Measurements from ENCODE around the gene PLEKHD1. TPM values are rescaled to one million over a fixed set of nuclear protein-coding genes. Genes with fewer than 3 reads are reported as not detected.
"Not testable (repeated sequence)": the region's sequence is repeated elsewhere in the genome, so short reads cannot be mapped to it uniquely, and the experiment has no call there.

Gene PLEKHD1
- under 1 TPM in 1 of 2 experiments, not detected in 1; 0.04 TPM for total RNA-seq

DNA sequence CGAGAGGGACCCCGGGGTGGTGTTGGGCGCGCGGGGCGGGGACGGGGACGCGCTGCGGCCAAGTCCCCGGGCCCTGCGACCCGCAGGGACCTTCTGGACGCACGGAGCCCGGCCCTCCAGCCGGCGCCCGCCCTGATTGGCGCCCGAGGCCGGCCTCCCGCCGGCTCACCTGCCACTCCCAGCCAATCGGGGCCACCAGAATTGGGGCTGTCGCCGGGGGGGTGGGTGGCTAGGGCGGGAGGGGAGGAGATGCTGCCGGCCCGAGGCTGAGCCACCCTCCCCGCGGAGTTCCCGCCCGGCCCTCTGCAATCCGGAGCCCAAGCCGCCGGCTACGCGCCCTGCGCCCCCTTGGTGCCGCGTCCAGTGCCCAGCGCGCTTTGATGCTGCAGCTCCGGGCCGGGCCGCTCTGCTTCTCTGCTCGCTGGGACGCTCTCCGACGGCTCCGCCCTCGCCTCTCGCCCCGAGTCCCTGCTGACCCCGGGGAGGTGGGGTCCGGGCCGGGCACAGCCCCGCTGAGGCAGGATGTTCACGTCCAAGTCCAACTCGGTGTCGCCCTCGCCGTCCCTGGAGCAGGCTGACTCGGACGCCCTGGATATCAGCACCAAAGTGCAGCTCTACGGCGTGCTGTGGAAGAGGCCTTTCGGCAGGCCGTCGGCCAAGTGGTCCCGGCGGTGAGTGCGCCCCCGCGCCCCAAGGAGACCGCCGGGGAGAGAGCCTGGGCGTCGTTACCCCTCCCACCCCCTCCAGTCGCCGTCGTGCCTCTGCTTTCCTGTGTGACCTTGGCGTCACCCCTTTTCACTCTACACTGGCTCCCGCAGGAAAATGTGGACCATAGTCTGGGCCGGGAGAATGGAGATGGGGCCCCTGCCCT is at the start of gene PLEKHD1:
PLEKHD1 (plus strand) TSS at position 285 of the 871 bp plus-strand sequence; CDS start at position 523, 238 bp downstream.
- POLR2A ChIA-PET, result no interaction called here
- CTCF ChIA-PET, result no interaction called here

- ChIA-PET CTCF (no interaction called here), POLR2A (no interaction called here)
These were observed 44.8 kb upstream of the PLEKHD1 start for GRCh38 chr14:69439521-69440270.

GRCh38 chr14:69441948-69442347 is 42.6 kb upstream of the PLEKHD1 start:
- POLR2A ChIA-PET, result no interaction called here
- CTCF ChIA-PET, result no interaction called here

DNA sequence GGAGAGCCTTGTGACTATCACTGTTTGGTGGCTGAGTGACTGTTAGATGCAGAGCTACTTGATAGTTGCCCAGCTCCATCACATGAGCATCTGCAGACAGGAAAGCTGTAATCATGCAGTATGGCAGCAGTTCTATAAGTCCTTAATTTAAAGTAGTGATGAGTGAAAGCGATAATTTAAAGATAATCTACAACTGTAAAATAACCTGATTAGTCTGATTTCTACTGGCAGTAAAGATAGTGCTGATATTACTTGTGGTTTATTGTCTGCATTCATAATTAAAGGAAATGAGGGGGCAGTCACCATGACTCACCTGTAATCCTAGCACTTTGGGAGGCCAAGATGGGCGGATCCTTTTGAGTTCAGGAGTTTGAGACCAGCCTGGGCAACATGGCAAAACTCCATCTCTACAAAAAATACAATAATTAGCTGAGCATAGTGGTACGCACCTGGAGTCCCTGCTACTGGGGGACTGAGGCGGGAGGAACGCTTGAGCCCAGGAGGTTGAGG is 41.2 kb upstream of the PLEKHD1 start:
- POLR2A ChIA-PET, result no interaction called here

DNA sequence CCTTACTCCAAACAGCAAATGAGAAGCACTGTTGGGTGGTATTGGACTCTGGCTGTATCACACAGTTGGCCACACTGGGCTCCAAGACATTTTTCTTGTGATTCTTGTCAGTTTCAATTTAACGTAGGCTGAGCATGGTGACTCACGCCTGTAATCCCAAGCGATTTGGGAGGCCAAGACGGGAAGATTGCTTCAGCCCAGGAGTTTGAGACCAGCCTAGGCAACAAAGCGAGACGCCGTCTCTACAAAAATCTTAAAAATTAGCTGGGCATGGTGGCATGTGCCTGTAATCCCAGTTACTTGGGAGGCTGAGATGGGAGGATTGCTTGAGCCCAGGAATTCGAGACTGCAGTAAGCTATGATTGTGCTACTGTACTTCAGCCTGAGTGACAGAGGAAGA is 35.3 kb upstream of the PLEKHD1 start:
- ChIA-PET POLR2A (no interaction called here), CTCF (no interaction called here)

More for the DNA sequence above, 41.2 kb upstream of the PLEKHD1 start:
- CTCF ChIA-PET, result no interaction called here

DNA sequence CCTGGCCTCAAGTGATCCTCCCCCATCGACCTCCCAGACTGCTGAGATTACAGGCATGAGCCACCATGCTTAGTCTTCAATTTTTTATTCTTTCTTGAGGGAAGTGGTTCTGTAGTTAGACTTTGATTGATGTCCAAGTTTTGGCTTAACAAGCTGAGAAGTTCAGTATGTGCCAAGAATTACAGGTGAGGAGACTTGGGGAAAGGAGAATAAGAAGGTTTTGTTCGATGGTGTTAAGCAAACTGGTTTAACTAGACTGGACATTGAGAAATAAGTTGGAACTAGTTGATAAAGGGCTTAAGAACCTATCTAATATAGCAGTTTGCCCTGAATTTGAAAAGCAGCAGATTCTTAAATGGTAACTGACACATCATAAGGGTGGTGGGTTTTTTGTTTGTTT is 32.6 kb upstream of the PLEKHD1 start:
- ChIA-PET POLR2A (no interaction called here), CTCF (no interaction called here)

- ChIA-PET CTCF (interaction anchor here (0.6 to 1.0 kb wide), 3 partner anchors 17 to 216 kb away, joined by 3 read pairs; no protein-coding TSS in a partner anchor), POLR2A (no interaction called here)
These were observed 26.2 kb upstream of the PLEKHD1 start for GRCh38 chr14:69458350-69458749.

DNA sequence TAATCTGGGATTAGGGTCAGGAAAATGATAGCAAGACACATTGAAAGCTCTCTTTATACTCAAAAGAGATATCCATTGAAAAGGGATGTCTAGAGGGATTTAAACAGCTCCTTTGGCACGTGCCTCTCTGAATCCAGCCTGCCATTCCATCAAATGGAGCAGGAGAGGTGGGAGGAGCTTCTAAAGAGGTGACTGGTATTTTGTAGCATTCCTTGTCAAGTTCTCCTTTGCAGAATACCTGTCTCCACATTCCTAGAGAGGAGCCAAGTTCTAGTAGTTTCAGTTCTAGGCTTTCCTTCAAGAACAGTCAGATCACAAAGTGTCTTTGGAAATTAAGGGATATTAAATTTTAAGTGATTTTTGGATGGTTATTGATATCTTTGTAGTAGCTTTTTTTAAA is 25.4 kb upstream of the PLEKHD1 start:
- ChIA-PET POLR2A (interaction anchor here (0.5 kb wide), 1 partner anchor 188 kb away, joined by 3 read pairs; no protein-coding TSS in a partner anchor), CTCF (interaction anchor here (0.6 to 1.9 kb wide), 3 partner anchors 16 to 217 kb away, joined by 3 to 6 read pairs (median 3); no protein-coding TSS in a partner anchor)

DNA sequence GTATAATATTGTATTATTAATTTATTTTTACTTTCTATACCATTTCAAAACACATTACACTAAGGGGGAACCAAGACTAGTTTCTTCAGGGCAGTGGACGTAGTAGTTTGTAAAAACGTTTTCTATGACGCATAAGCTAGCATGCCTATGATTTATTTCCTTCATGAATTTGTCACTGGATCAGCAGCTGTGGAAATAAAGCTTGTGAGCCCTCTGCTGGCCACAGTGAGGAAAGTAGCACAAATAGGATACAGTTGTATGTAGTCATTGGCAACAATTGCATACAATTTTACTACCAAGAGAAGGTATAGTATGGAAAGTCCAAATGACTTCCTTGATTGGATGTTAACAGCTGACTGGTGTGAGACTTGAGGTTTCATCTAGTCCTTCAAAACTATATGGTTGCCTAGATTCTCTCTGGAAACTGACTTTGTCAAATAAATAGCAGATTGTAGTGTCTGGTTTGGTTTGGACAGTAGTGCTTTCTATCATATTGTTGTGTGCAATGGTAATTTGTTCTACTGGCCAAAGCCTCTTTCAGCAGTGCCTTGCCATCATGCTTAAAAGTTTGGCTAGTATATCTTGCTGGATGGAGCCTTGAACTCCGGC is 24.3 kb upstream of the PLEKHD1 start:
- ChIA-PET POLR2A (interaction anchor here (0.6 to 1.0 kb wide), 2 partner anchors 62 to 143 kb away, joined by 3 to 10 read pairs; partner anchors contain the start of genes ERH and SLC39A9), CTCF (interaction anchor here (1.0 to 1.9 kb wide), 2 partner anchors 8 to 199 kb away, joined by 3 to 6 read pairs; no protein-coding TSS in a partner anchor)

DNA sequence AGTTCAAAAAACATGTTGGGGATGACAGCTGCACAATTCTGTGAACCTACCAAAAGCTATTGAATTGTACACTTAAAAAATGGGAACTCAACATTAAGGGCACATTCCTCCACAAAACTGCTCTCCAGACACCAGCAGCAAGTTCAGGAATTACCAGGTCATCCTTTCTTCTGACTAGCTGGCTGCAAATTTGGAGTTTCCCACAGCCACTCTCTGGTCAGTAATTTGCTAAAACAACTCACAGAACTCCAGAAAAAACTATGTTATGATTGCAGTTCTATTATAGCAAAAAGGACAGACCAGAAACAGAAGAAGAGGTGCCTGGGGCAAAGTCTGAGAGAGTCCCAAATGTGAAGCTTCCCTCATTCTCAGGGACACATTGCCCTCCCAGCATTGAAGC is 20.1 kb upstream of the PLEKHD1 start:
- CTCF ChIA-PET, result interaction anchor here (0.6 to 1.1 kb wide), 2 partner anchors 118 to 223 kb away, joined by 3 read pairs; no protein-coding TSS in a partner anchor
- POLR2A ChIA-PET, result no interaction called here

DNA sequence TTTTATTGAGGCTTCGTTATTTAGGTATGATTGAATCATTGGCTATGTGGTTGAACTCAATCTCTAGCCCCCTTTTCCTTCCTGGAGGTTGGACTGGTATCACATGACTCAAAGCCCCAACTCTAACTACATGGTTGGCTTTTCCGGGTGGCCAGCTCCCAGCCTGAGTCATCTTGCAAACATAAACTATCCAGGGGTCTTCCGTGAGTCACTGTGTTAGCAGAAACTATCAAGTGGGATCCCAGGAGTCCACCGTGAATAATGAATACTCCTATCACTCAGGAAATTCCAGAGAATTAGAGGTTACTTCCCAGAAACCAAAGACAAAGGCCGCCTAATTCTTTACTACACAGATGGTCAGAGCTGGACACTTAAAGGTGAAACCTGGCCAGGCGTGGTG is 19.7 kb upstream of the PLEKHD1 start:
- ChIA-PET CTCF (interaction anchor here (0.7 kb wide), 2 partner anchors 57 to 336 kb away, joined by 3 to 5 read pairs; no protein-coding TSS in a partner anchor), POLR2A (no interaction called here)

GRCh38 chr14:69468949-69469348 is 15.6 kb upstream of the PLEKHD1 start:
- POLR2A ChIA-PET, result no interaction called here
- CTCF ChIA-PET, result interaction anchor here (1.3 kb wide), 1 partner anchor 9 kb away, joined by 3 read pairs; no protein-coding TSS in a partner anchor

- POLR2A ChIA-PET, result no interaction called here
These were observed 13.1 kb upstream of the PLEKHD1 start for GRCh38 chr14:69471436-69471835.

DNA sequence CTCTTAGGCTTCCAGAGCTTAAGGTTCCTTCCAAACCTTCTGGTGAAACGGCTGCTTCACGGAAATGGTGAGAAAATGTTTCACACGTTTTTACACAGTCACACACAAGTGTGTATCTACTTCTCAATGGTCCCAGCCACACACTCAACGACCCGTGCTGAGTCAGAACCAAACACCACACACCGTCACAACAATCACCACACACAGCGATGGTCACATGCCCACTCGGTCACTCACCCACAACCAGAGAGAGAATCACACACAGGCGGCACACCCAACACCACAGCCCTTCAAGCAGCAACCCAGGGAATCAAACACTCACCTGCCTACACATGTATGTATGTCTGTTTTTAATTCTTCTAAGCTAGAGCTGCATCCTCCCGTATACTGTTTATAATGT is 12.6 kb upstream of the PLEKHD1 start:
- ChIA-PET POLR2A (no interaction called here), CTCF (interaction anchor here (0.5 kb wide), 1 partner anchor 106 kb away, joined by 3 read pairs; no protein-coding TSS in a partner anchor)

More at GRCh38 chr14:69471436-69471835, 13.1 kb upstream of the PLEKHD1 start:
- CTCF ChIA-PET, result interaction anchor here (0.5 kb wide), 1 partner anchor 106 kb away, joined by 3 read pairs; no protein-coding TSS in a partner anchor

GRCh38 chr14:69473260-69473659 is 11.3 kb upstream of the PLEKHD1 start:
- ChIA-PET CTCF (no interaction called here), POLR2A (no interaction called here)

DNA sequence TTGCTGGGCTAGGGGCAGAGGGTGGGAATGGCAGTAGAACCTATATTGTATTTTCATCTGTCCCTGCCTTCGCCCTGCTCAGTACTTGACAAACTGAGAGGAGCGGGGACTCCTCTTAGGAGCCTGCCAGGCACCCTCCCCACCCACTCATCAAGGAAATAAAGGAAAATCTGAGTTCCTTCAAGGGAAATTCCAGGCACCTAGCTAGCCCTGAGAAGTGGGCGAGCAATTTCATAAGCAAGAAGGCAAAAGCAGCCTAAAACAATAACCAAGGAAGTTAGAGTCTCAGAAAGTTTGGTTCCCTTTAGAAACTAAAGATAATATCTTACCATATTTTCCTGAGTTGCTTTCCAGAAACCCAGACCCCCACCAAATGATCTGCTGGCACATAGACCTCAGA is 10.6 kb upstream of the PLEKHD1 start:
- POLR2A ChIA-PET, result no interaction called here
- CTCF ChIA-PET, result interaction anchor here (1.8 kb wide), 1 partner anchor 15 kb away, joined by 6 read pairs; no protein-coding TSS in a partner anchor

- POLR2A ChIA-PET, result no interaction called here
- CTCF ChIA-PET, result interaction anchor here (1.0 to 1.8 kb wide), 3 partner anchors 14 to 18 kb away, joined by 3 to 6 read pairs (median 3); no protein-coding TSS in a partner anchor
These were observed 9.2 kb upstream of the PLEKHD1 start for GRCh38 chr14:69475194-69475818.

DNA sequence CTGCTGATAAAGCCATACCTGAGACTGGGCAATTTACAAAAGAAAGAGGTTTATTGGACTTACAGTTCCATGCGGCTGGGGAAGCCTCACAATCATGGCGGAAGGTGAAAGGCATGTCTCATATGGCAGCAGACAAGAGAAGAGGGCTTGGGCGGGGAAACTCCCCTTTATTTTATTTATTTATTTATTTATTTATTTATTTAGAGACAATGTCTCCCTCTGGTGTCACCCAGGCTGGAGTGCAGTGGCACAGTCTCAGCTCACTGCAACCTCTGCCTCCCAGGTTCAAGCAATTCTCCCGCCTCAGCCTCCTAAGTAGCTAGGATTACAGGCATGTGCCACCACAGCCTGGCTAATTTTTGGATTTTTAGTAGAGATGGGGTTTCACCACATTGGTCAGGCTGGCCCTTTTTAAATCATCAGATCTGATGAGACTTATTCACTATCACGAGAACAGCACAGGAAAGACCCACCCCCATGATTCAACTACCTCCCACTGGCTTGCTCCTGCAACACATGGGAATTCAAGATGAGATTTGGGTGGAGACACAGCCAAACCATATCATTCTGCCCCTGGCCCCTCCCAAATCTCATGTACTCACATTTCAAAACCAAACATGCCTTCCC is 7.6 kb upstream of the PLEKHD1 start:
- CTCF ChIA-PET, result not testable (repeated sequence)

DNA sequence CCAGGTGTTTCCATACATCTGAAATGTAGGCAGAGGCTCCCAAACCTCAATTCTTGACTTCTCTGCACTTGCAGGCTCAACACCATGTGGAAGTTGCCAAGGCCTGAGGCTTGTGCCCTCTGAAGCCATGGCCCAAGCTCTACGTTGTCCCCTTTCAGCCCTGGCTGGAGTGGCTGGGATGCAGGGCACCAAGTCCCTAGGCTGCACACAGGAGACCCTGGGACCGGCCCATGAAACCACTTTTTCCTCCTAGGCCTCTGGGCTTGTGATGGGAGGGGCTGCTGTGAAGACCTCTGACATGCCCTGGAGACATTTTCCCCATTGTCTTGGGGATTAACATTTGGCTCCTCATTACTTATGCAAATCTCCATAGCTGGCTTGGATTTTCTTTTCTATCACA is 6.5 kb upstream of the PLEKHD1 start:
- POLR2A ChIA-PET, CTCF ChIA-PET: not testable (repeated sequence)

More for the DNA sequence above, 7.6 kb upstream of the PLEKHD1 start:
- POLR2A ChIA-PET, result not testable (repeated sequence)

Measured in activated CD8-positive, alpha-beta memory T cell treated with anti-CD3 and anti-CD28 coated beads for 36 hours (primary cell).